Ectodermal cell (in vitro differentiated cells): ENCODE data around the gene ARHGAP24.

Experiments used
- H3K27ac ChIP-seq: 2 replicates; pipeline ENCODE4 v1.7.0; 2013; ENCODE audit warnings: mild to moderate bottlenecking, low read depth, low read length; ENCODE audit not compliant: insufficient read depth, poor library complexity, severe bottlenecking
- H3K27me3 ChIP-seq: 2 replicates; pipeline ENCODE4 v1.7.0; 2013; ENCODE audit warnings: mild to moderate bottlenecking, low read length; ENCODE audit not compliant: insufficient read depth, control insufficient read depth, poor library complexity, severe bottlenecking
- H3K36me3 ChIP-seq: one replicate; pipeline ENCODE4 v1.7.0; 2013; ENCODE audit warnings: low read length; ENCODE audit not compliant: control insufficient read depth, insufficient read depth
- H3K4me1 ChIP-seq: one replicate; pipeline ENCODE4 v1.7.0; 2013; ENCODE audit warnings: low read length; ENCODE audit not compliant: control insufficient read depth, insufficient read depth
- H3K4me3 ChIP-seq: 2 replicates; pipeline ENCODE4 v1.7.0; 2013; ENCODE audit warnings: low read depth, low read length, control low read depth; ENCODE audit not compliant: insufficient read depth
- H3K9me3 ChIP-seq: 2 replicates; pipeline ENCODE4 v1.7.0; 2013; ENCODE audit warnings: mild to moderate bottlenecking, low read length, moderate library complexity; ENCODE audit not compliant: control insufficient read depth
- WGBS, 2 experiments: methylation state at CpG; one replicate each; pipeline ENCODE4 v1.1.7; 2013; ENCODE audit warnings: missing lambda C conversion rate in 2 of 2; 5-methylcytosine and 5-hydroxymethylcytosine counted together

Gene ARHGAP24

GRCh38 chr4:85603437-85604336 lies 128.7 kb downstream of the ARHGAP24 start:
- 93% methylated on average over 3 of the region's 3 CpGs for WGBS, 2 experiments
- Histone ChIP-seq H3K4me3 (no peak overlapping the region), H3K27ac (no peak overlapping the region), H3K4me1 (no peaks in the 10 kb centered on the region), H3K9me3 (no peaks in the 10 kb centered on the region), H3K36me3 (no peaks in the 10 kb centered on the region), H3K27me3 (no peaks in the 10 kb centered on the region)

GRCh38 chr4:85606505-85606904 lies 131.6 kb downstream of the ARHGAP24 start:
- H3K4me3 ChIP-seq: no peak overlapping the region
- H3K36me3 ChIP-seq: no peaks in the 10 kb centered on the region
- H3K4me1 ChIP-seq: no peaks in the 10 kb centered on the region
- H3K9me3 ChIP-seq: no peaks in the 10 kb centered on the region
- no peak overlapping the region for H3K27ac ChIP-seq
- no peaks in the 10 kb centered on the region for H3K27me3 ChIP-seq
- no CpG with 5 or more reads among the region's 1 CpG for WGBS, 2 experiments

GRCh38 chr4:85607624-85608023 lies 132.7 kb downstream of the ARHGAP24 start:
- Histone ChIP-seq H3K27ac (no peak overlapping the region), H3K4me3 (no peak overlapping the region), H3K4me1 (no peaks in the 10 kb centered on the region), H3K36me3 (no peaks in the 10 kb centered on the region), H3K27me3 (no peaks in the 10 kb centered on the region), H3K9me3 (no peaks in the 10 kb centered on the region)
- 89 to 90% methylated on average over 5 of the region's 5 CpGs for WGBS, 2 experiments

- H3K4me1 ChIP-seq: no peaks in the 10 kb centered on the region
- H3K36me3 ChIP-seq: no peaks in the 10 kb centered on the region
- no peaks in the 10 kb centered on the region for H3K27me3 ChIP-seq
- no peaks in the 10 kb centered on the region for H3K9me3 ChIP-seq
- no peak overlapping the region for H3K27ac ChIP-seq
- no peak overlapping the region for H3K4me3 ChIP-seq
- WGBS, 2 experiments: 85 to 95% methylated on average over 2 of the region's 2 CpGs
Observed at GRCh38 chr4:85610450-85610849, 135.5 kb downstream of the ARHGAP24 start.

GRCh38 chr4:85611661-85612060 lies 136.7 kb downstream of the ARHGAP24 start:
- no peaks in the 10 kb centered on the region for H3K36me3 ChIP-seq
- no peaks in the 10 kb centered on the region for H3K9me3 ChIP-seq
- no peaks in the 10 kb centered on the region for H3K4me1 ChIP-seq
- H3K27ac ChIP-seq: no peak overlapping the region
- no peak overlapping the region for H3K4me3 ChIP-seq
- no peaks in the 10 kb centered on the region for H3K27me3 ChIP-seq

GRCh38 chr4:85613901-85614300 lies 139.0 kb downstream of the ARHGAP24 start:
- 84 to 100% methylated on average over 1 of the region's 1 CpG for WGBS, 2 experiments
- no peak overlapping the region for H3K4me3 ChIP-seq
- H3K9me3 ChIP-seq: no peaks in the 10 kb centered on the region
- H3K27me3 ChIP-seq: no peaks in the 10 kb centered on the region
- H3K27ac ChIP-seq: no peak overlapping the region
- no peaks in the 10 kb centered on the region for H3K36me3 ChIP-seq
- H3K4me1 ChIP-seq: no peaks in the 10 kb centered on the region

GRCh38 chr4:85615952-85616351 lies 141.0 kb downstream of the ARHGAP24 start:
- H3K4me1 ChIP-seq: no peaks in the 10 kb centered on the region
- no peaks in the 10 kb centered on the region for H3K27me3 ChIP-seq
- WGBS, 2 experiments: 94% methylated on average over 2 of the region's 2 CpGs
- H3K27ac ChIP-seq: no peak overlapping the region
- H3K4me3 ChIP-seq: no peak overlapping the region
- no peaks in the 10 kb centered on the region for H3K36me3 ChIP-seq
- no peaks in the 10 kb centered on the region for H3K9me3 ChIP-seq

- no peaks in the 10 kb centered on the region for H3K4me1 ChIP-seq
- 74 to 77% methylated on average over 3 of the region's 3 CpGs for WGBS, 2 experiments
Observed at GRCh38 chr4:85617202-85617601, 142.3 kb downstream of the ARHGAP24 start.

GRCh38 chr4:85632981-85633380 lies 158.0 kb downstream of the ARHGAP24 start:
- Histone ChIP-seq H3K27me3 (no peaks in the 10 kb centered on the region), H3K27ac (no peak overlapping the region), H3K9me3 (no peaks in the 10 kb centered on the region), H3K4me1 (no peaks in the 10 kb centered on the region), H3K36me3 (no peaks in the 10 kb centered on the region), H3K4me3 (no peak overlapping the region)

More at GRCh38 chr4:85617202-85617601, 142.3 kb downstream of the ARHGAP24 start:
- Histone ChIP-seq H3K27me3 (no peaks in the 10 kb centered on the region), H3K36me3 (no peaks in the 10 kb centered on the region), H3K27ac (no peak overlapping the region), H3K9me3 (no peaks in the 10 kb centered on the region), H3K4me3 (no peak overlapping the region)

GRCh38 chr4:85637778-85638177 lies 162.8 kb downstream of the ARHGAP24 start:
- no peaks in the 10 kb centered on the region for H3K36me3 ChIP-seq
- no peak overlapping the region for H3K27ac ChIP-seq
- H3K4me3 ChIP-seq: no peak overlapping the region
- H3K9me3 ChIP-seq: no peaks in the 10 kb centered on the region
- no peaks in the 10 kb centered on the region for H3K27me3 ChIP-seq
- WGBS, 2 experiments: 83 to 92% methylated on average over 1 of the region's 2 CpGs
- no peaks in the 10 kb centered on the region for H3K4me1 ChIP-seq
